Cardiac muscle cell (in vitro differentiated cells and primary cell): ENCODE data around the gene RCAN3. TPM values are rescaled to one million over a fixed set of nuclear protein-coding genes. Genes with fewer than 3 reads are reported as not detected.
A peak's percentile ranks its signal among the peaks of the same experiment; 100 is the strongest.

Experiments used
- DNase-seq, 2 donors: peaks; one replicate each; pipeline versions ENCODE4 v3.0.0 to v3.0.0-alpha.2; 2010 to 2017; ENCODE audit warnings: low read depth in 1 of 2, low spot score in 1 of 2
- H3K27ac ChIP-seq: fragments of 200-600 bp; sonication (generic); 2 replicates; pipeline ENCODE4 v1.5.1; 2016
- H3K27me3 ChIP-seq: fragments of 200-600 bp; sonication (generic); 2 replicates; pipeline ENCODE4 v1.6.0; 2016; ENCODE audit warnings: control low read depth
- H3K36me3 ChIP-seq: fragments of 200-600 bp; sonication (generic); 2 replicates; pipeline ENCODE4 v1.5.1; 2016; ENCODE audit warnings: control low read depth
- H3K4me1 ChIP-seq: fragments of 200-600 bp; sonication (generic); 2 replicates; pipeline ENCODE4 v1.8.1; 2017; ENCODE audit warnings: low read depth, mild to moderate bottlenecking, mixed run types
- H3K4me3 ChIP-seq: fragments of 200-600 bp; sonication (generic); 2 replicates; pipeline ENCODE4 v1.5.1; 2016; ENCODE audit warnings: mild to moderate bottlenecking
- H3K9me3 ChIP-seq: fragments of 200-600 bp; sonication (generic); 2 replicates; pipeline ENCODE4 v1.5.1; 2017; ENCODE audit warnings: low read depth, mild to moderate bottlenecking, control low read depth
- polyA plus RNA-seq: library from polyadenylated mRNA; unstranded; fragments of >200 nt; fragmentation: Nextera tagmentation; extraction: Ambion mirVana; gene quantifications from 2 replicates; pipeline ENCODE4 v1.2.1, GENCODE V29; 2016
- total RNA-seq: library from RNA; depleted of rRNA; stranded (reverse); fragments of >200 nt; gene quantifications from 2 replicates; pipeline ENCODE4 v1.2.3, GENCODE V29; 2016
- TF ChIP-seq, protein P1 (sequence below): IDR thresholded peaks from 2 replicates; pipeline ENCODE4 v1.5.1; 2012; ENCODE audit warnings: low read depth, mild to moderate bottlenecking, low read length

Gene RCAN3
- total and polyA plus RNA-seq, 2 experiments from 2014 or later = 6.4 to 8.4 TPM

DNA sequence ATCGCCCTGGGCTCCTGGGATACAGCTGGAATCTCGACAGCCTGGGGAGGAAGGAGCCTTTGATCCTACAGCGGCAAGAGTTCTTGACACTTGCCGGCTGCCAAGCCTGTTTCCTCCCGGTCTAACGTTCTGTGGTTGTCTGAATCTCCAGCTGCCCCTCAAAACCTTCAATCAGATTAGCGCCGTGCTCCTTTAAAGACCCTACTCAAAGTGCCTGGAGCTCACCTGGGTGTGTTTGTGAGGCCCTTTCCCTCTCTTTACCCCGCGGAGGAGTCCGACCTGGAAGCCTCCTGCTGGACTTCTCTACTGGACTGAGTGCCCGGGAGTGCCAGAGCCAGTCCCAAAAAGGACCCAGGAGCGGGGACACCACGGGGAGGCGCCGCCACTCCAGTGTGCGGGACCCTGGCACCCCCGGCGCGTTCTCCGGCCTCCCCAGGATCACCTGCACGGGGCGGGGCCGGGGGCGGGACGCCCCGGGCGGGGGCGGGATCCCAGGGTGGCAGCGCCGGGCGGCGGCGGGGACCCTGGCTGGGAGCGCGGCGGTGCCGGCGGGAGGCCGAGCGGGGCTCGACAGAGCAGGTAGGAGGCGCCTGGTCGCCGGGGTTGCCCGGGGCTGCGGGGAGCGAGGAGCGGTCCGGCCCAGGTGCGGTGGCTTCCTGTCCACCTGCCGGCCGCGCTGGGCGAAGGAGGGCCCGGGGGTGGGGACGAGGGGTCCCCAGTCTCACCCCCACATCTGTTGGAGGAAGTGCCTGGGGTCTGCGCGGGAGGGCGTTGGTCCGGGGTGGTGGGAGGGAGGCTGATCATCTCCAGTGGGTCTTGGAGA, 53.2 kb downstream of the RCAN3 start, which contains the start of gene NCMAP:
Gene NCMAP (plus strand): TSS at position 497 of the 823 bp plus-strand sequence. CDS start 39,344 bp downstream, outside the sequence.
- Histone ChIP-seq H3K27ac (no peak within 1 kb of the TSS), H3K4me1 (peaks cover 14% of the 10 kb centered on the region), H3K36me3 (no peaks in the 10 kb centered on the region), H3K27me3 (peaks cover 26% of the 10 kb centered on the region), H3K4me3 (peak within 1 kb of the TSS; percentile 25), H3K9me3 (no peaks in the 10 kb centered on the region)
- TF ChIP-seq, protein P1, sequence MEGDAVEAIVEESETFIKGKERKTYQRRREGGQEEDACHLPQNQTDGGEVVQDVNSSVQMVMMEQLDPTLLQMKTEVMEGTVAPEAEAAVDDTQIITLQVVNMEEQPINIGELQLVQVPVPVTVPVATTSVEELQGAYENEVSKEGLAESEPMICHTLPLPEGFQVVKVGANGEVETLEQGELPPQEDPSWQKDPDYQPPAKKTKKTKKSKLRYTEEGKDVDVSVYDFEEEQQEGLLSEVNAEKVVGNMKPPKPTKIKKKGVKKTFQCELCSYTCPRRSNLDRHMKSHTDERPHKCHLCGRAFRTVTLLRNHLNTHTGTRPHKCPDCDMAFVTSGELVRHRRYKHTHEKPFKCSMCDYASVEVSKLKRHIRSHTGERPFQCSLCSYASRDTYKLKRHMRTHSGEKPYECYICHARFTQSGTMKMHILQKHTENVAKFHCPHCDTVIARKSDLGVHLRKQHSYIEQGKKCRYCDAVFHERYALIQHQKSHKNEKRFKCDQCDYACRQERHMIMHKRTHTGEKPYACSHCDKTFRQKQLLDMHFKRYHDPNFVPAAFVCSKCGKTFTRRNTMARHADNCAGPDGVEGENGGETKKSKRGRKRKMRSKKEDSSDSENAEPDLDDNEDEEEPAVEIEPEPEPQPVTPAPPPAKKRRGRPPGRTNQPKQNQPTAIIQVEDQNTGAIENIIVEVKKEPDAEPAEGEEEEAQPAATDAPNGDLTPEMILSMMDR = no peak
- peak in 1 of 2 donors; percentile 51 for DNase-seq

DNA sequence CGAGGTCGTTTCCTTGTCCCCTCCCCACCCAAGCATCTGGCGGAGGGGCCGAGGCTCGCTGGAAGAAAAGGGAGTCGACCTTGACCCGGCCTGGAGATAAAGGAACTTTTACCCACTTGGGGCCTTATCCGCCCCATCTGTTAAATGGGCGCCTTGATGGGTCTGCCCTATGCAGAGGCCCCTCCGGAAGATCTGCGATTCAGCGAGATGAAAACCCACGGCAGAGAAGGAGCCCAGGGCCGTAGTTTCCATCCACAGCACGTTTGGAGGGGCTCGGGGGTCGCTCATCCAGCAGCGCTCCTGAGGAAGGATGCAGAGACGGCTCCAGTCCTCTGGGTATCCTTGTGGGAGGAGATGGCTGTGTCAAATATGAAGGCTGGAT, 53.8 kb downstream of the RCAN3 start:
- Histone ChIP-seq H3K27ac (no peak overlapping the region), H3K27me3 (peaks cover 26% of the 10 kb centered on the region), H3K4me3 (peak overlapping the region; percentile 25), H3K4me1 (peaks cover 14% of the 10 kb centered on the region), H3K36me3 (no peaks in the 10 kb centered on the region), H3K9me3 (no peaks in the 10 kb centered on the region)
- TF ChIP-seq, protein P1 = no peak
- DNase-seq = no peak

DNA sequence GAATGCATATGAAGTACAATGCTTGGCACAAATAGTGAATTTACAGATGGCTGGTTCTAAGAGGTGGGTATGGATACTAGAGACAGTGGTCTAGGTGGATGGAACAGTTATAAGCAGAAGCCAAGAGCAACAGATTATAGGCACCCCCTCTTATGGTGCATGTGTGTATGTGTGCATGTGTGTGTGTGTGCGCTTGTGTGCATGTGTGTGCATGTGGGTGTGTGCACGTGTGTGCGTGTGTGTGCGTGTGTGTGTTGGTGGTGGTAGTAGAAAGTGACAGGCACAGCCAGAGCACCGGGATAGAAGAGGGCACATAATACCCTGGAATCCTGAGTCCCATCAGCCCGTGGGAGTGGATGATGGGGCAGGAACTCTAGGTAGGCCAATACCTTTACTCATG, 54.6 kb downstream of the RCAN3 start:
- no peak overlapping the region for H3K27ac ChIP-seq
- H3K36me3 ChIP-seq = no peaks in the 10 kb centered on the region
- no peaks in the 10 kb centered on the region for H3K9me3 ChIP-seq
- H3K4me1 ChIP-seq = peaks cover 8% of the 10 kb centered on the region
- peaks cover 26% of the 10 kb centered on the region for H3K27me3 ChIP-seq
- H3K4me3 ChIP-seq = no peak overlapping the region
- TF ChIP-seq, protein P1 = no peak
- no peak for DNase-seq

DNA sequence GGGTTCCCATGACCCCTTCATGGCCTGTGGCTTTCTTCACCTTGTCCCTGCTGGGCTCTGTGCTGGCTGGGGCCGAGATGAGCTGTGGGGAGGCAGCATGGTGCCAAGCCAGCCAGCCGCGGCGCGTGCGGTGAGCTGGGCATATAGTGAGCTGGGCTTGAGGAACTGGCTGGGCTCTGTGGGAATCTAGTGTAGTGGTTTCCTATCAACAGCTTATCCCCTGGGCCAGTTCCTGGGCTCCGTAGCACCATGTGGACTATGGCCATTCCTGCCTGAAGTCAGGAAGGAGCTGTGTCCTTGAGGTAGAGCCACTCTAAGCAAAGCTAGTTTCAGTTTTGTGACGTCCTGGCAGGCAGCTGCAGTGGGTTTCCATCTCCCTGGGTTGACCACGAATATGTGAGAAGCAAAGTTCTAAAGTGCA, 55.1 kb downstream of the RCAN3 start:
- no peak overlapping the region for H3K27ac ChIP-seq
- peaks cover 26% of the 10 kb centered on the region for H3K27me3 ChIP-seq
- H3K4me3 ChIP-seq = no peak overlapping the region
- H3K4me1 ChIP-seq = peaks cover 4% of the 10 kb centered on the region
- H3K36me3 ChIP-seq = no peaks in the 10 kb centered on the region
- no peak for DNase-seq
- TF ChIP-seq, protein P1 = no peak
- H3K9me3 ChIP-seq = no peaks in the 10 kb centered on the region

DNA sequence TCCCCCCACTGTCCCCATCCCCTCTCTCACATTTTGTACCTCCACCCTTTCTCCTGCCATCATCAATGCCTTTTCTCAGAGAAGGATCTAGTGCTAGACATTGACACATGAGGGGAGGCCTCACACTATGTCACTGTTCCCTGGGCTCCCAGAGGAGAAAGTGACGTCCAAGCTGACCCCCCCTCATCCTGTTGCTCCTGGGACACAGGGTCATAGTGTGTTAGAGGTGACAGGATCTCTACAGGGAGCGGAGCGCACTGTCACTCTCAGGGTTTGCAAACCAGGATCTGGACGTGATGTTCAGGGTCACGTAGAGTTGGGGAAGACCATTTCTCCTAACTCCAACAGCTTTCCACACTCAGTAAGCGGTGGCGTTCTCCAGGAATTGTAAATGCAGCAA, 55.8 kb downstream of the RCAN3 start:
- TF ChIP-seq, protein P1 = no peak
- H3K4me3 ChIP-seq = no peak overlapping the region
- H3K36me3 ChIP-seq = no peaks in the 10 kb centered on the region
- no peak overlapping the region for H3K27ac ChIP-seq
- H3K4me1 ChIP-seq = peaks cover 4% of the 10 kb centered on the region
- no peaks in the 10 kb centered on the region for H3K9me3 ChIP-seq
- H3K27me3 ChIP-seq = peaks cover 26% of the 10 kb centered on the region
- DNase-seq = no peak
